ENCODE data around the gene ELK1. TPM values are rescaled to one million over a fixed set of nuclear protein-coding genes. Genes with fewer than 3 reads are reported as not detected.

Gene ELK1
- total and polyA plus RNA-seq, 11 donors: 9.9 to 67.2 (median 29.7) TPM

- WGBS, 4 donors: 25 to 51% (median 37%) methylated on average over 8 of the region's 8 CpGs
- TF ChIP-seq POLR2A (IDR thresholded peaks at IDR 0.05): no peak
- TF ChIP-seq, protein P1, sequence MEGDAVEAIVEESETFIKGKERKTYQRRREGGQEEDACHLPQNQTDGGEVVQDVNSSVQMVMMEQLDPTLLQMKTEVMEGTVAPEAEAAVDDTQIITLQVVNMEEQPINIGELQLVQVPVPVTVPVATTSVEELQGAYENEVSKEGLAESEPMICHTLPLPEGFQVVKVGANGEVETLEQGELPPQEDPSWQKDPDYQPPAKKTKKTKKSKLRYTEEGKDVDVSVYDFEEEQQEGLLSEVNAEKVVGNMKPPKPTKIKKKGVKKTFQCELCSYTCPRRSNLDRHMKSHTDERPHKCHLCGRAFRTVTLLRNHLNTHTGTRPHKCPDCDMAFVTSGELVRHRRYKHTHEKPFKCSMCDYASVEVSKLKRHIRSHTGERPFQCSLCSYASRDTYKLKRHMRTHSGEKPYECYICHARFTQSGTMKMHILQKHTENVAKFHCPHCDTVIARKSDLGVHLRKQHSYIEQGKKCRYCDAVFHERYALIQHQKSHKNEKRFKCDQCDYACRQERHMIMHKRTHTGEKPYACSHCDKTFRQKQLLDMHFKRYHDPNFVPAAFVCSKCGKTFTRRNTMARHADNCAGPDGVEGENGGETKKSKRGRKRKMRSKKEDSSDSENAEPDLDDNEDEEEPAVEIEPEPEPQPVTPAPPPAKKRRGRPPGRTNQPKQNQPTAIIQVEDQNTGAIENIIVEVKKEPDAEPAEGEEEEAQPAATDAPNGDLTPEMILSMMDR (IDR thresholded peaks at IDR 0.05): no peak
- ATAC-seq (no peak), DNase-seq (no peak)
- H3K27ac ChIP-seq: peak overlapping the region in 11 of 12 donors; percentile 88 to 97 (median 91)
- no peaks in the 10 kb centered on the region for H3K9me3 ChIP-seq
- peak overlapping the region in 11 of 12 donors; percentile 40 to 80 (median 66) for H3K4me3 ChIP-seq
- peaks cover 0 to 32% (median 22%) of the 10 kb centered on the region in 9 donors for H3K36me3 ChIP-seq
- intact Hi-C loops (cut with DNase I): loop anchor here in 6 of 10 donors (5.0 to 10.0 kb wide), 4 partner anchors 175 to 465 kb away; partner anchors contain the start of genes UBA1 (in 2 of the 6) and ZNF81 (in 2 of the 6)
- H3K27me3 ChIP-seq: no peaks in the 10 kb centered on the region
- H3K4me1 ChIP-seq: peaks cover 0 to 13% (median 3%) of the 10 kb centered on the region in 12 donors
These were observed 9.0 kb upstream of the ELK1 start for GRCh38 chrX:47659421-47659726.

GRCh38 chrX:47658684-47659420 is 8.5 kb upstream of the ELK1 start, which contains the start of gene UXT:
Gene UXT, minus strand, starts transcription at chrX:47659180. Its CDS starts 253 bp downstream, at chrX:47658927.
- 0 to 39% (median 19%) methylated on average over 48 to 54 of the region's 54 CpGs for WGBS, 4 donors
- intact Hi-C loops (cut with DNase I): loop anchor here in 6 of 10 donors (5.0 to 10.0 kb wide), 4 partner anchors 176 to 464 kb away; partner anchors contain the start of genes UBA1 (in 2 of the 6) and ZNF81 (in 2 of the 6)
- ATAC-seq (peak; percentile 93 to 95 (median 94)), DNase-seq (peak; percentile 90 to 93 (median 93))
- no peaks in the 10 kb centered on the region for H3K27me3 ChIP-seq
- H3K27ac ChIP-seq: peak within 1 kb of the TSS; percentile 88 to 97 (median 90)
- H3K4me1 ChIP-seq: peaks cover 0 to 13% (median 3%) of the 10 kb centered on the region in 12 donors
- TF ChIP-seq, protein P1 (IDR thresholded peaks at IDR 0.05): no peak
- peak in 1 of 2 donors; percentile 69 for TF ChIP-seq POLR2A (IDR thresholded peaks at IDR 0.05)
- no peaks in the 10 kb centered on the region for H3K9me3 ChIP-seq
- H3K36me3 ChIP-seq: peaks cover 0 to 35% (median 22%) of the 10 kb centered on the region in 9 donors
- peak within 1 kb of the TSS; percentile 24 to 80 (median 66) for H3K4me3 ChIP-seq

DNA sequence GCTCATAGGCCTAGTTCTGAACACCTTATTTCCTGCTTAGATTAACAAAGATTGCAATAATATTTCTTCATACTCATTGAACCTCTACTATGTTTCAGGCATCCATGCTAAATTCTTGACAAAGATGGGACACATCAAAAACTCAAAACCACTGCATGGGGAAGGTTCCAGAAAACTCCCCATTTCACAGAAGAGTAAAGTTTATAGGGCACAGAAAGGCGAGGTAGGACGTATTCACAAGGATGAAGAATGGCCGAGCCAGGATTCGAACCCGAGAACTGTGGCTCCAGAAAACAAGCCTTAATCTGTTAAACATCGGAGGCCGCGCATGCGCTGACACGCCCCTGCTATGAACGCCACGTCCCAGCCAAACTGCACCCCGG is 7.9 kb upstream of the ELK1 start:
- peak overlapping the region; percentile 24 to 80 (median 66) for H3K4me3 ChIP-seq
- WGBS, 4 donors: 2 to 46% (median 22%) methylated on average over 13 of the region's 13 CpGs
- no peak for DNase-seq
- peaks cover 0 to 41% (median 26%) of the 10 kb centered on the region in 9 donors for H3K36me3 ChIP-seq
- peaks cover 0 to 13% (median 3%) of the 10 kb centered on the region in 12 donors for H3K4me1 ChIP-seq
- H3K9me3 ChIP-seq: no peaks in the 10 kb centered on the region
- peak overlapping the region in 11 of 12 donors; percentile 88 to 97 (median 91) for H3K27ac ChIP-seq
- no peaks in the 10 kb centered on the region for H3K27me3 ChIP-seq
- ATAC-seq: no peak
- intact Hi-C loops (cut with DNase I): loop anchor here in 6 of 10 donors (5.0 to 10.0 kb wide), 4 partner anchors 177 to 463 kb away; partner anchors contain the start of genes UBA1 (in 2 of the 6) and ZNF81 (in 2 of the 6)
- TF ChIP-seq POLR2A (IDR thresholded peaks at IDR 0.05): no peak
- TF ChIP-seq, protein P1 (IDR thresholded peaks at IDR 0.05): no peak
